NCI-H748 (cell line): ENCODE measurements around the gene ZNF652.
A peak's percentile ranks its signal among the peaks of the same experiment; 100 is the strongest.
"Not testable (repeated sequence)": the region's sequence is repeated elsewhere in the genome, so short reads cannot be mapped to it uniquely, and the experiment has no call there.

Experiments
- DNase-seq: peaks from one replicate; lab custom pipeline; 2025; ENCODE audit not compliant: unreplicated experiment; lab: John Stamatoyannopoulos, UW

The ZNF652 gene

GRCh38 chr17:49275981-49276380 lies 86.1 kb downstream of the ZNF652 start:
- not testable (repeated sequence) for DNase-seq

GRCh38 chr17:49269356-49269755 lies 92.7 kb downstream of the ZNF652 start:
- no peak for DNase-seq

GRCh38 chr17:49267912-49268311 lies 94.1 kb downstream of the ZNF652 start:
- DNase-seq = no peak

GRCh38 chr17:49266233-49266632 lies 95.8 kb downstream of the ZNF652 start:
- no peak for DNase-seq

- not testable (repeated sequence) for DNase-seq
Observed at GRCh38 chr17:49261540-49261939, 100.5 kb downstream of the ZNF652 start.

- peak; percentile 44 for DNase-seq
Observed at GRCh38 chr17:49260817-49261291, 101.2 kb downstream of the ZNF652 start.

GRCh38 chr17:49260011-49260816 lies 101.8 kb downstream of the ZNF652 start:
- peak; percentile 42 for DNase-seq

GRCh38 chr17:49259663-49260010 lies 102.4 kb downstream of the ZNF652 start:
- no peak for DNase-seq

GRCh38 chr17:49258394-49258793 lies 103.7 kb downstream of the ZNF652 start:
- no peak for DNase-seq

GRCh38 chr17:49255125-49255524 lies 106.9 kb downstream of the ZNF652 start:
- DNase-seq = no peak

GRCh38 chr17:49254066-49254465 lies 108.0 kb downstream of the ZNF652 start:
- DNase-seq = no peak

- DNase-seq = no peak
Observed at GRCh38 chr17:49252148-49252695, 109.8 kb downstream of the ZNF652 start.

GRCh38 chr17:49249890-49250522 lies 112.0 kb downstream of the ZNF652 start:
- DNase-seq = no peak

- no peak for DNase-seq
Observed at GRCh38 chr17:49249292-49249794, 112.7 kb downstream of the ZNF652 start.

GRCh38 chr17:49247944-49248343 lies 114.1 kb downstream of the ZNF652 start:
- no peak for DNase-seq

- no peak for DNase-seq
Observed at GRCh38 chr17:49244839-49245238, 117.2 kb downstream of the ZNF652 start.
